ENCODE measurements around the gene PLXNA1. TPM values are rescaled to one million over a fixed set of nuclear protein-coding genes. Genes with fewer than 3 reads are reported as not detected.
A peak's percentile ranks its signal among the peaks of the same experiment; 100 is the strongest.

The PLXNA1 gene
- total RNA-seq, 1 experiment from 2014 or later, result 44.4 TPM

DNA sequence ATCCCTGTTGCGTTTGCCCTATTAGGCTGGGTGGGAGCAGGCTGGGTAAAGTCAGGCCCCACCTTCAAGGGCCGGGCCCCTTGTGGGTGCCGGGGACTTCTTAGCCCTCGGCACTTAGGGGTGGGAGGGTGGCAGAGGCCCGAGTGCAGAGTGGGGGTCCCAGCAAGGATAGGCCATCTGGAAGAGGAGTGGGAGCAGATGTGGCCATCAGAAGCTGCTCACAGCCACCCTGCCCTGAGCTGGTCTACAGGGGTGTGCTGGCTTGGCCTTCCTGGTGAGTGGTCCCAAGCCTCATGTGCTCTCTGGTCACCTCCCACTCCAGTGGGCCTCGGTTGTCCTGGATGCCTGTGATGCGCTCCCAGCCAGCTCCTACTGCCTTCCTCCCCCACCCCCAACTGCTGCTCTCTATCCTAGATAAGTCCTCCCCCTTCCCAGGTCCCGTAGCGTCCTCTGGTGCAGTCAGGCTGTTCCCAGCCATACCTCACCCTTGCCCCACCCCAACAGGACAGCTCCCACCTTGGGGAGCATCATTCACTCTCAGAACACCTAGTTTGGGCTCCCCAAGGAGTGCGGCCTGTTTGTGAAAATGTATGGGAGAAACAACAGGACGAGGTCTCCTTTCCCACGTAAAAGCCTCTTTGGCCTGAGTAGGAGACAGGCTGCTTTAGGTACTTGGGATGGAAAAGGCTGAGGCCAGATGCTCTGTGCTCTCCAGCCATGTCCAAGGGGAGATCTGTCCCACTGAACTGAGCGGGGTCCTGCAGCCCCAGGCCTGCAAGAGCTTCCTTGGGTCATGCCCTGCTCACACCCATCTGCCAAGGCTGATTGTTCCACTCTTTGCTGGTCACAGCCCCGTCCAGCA is 24.9 kb upstream of the PLXNA1 start:
- H3K27me3 ChIP-seq (replicated peaks), result no peaks in the 10 kb centered on the region
- H3K4me1 ChIP-seq (replicated peaks), result peaks cover 26% of the 10 kb centered on the region
- no peak for DNase-seq (ENCODE audit: low read depth in 1 of 2, low spot score in 2 of 2)
- H3K4me3 ChIP-seq, result no peak overlapping the region
- H3K9me3 ChIP-seq (replicated peaks), result no peaks in the 10 kb centered on the region
- no peaks in the 10 kb centered on the region for H3K36me3 ChIP-seq
- H3K27ac ChIP-seq, result no peak overlapping the region

DNA sequence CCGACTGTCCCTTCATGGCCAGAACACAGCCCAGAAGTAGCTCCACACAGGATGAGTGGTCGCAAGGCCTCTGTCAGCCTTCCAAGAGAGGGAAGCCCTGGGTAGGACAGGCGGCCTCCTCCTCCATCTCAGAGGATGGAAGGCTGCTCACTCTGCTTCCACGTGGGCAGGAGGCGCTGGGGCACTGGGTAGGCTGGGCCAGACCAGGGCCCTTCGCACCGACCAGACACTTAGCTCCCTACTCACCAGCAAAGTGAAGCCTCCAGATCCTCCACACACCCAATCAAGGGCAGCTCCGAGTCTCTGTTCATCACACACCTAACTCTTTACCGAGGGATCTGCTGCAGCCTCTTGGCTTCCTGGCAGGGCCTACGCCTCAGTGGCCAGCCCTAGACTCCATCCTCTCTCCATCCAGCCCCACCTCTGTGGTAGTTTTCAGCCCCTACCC is 24.3 kb upstream of the PLXNA1 start:
- Histone ChIP-seq H3K4me3 (no peak overlapping the region), H3K27ac (no peak overlapping the region), H3K27me3 (replicated peaks) (no peaks in the 10 kb centered on the region), H3K4me1 (replicated peaks) (peaks cover 26% of the 10 kb centered on the region), H3K9me3 (replicated peaks) (no peaks in the 10 kb centered on the region), H3K36me3 (no peaks in the 10 kb centered on the region)
- DNase-seq (ENCODE audit: low read depth in 1 of 2, low spot score in 2 of 2), result no peak

DNA sequence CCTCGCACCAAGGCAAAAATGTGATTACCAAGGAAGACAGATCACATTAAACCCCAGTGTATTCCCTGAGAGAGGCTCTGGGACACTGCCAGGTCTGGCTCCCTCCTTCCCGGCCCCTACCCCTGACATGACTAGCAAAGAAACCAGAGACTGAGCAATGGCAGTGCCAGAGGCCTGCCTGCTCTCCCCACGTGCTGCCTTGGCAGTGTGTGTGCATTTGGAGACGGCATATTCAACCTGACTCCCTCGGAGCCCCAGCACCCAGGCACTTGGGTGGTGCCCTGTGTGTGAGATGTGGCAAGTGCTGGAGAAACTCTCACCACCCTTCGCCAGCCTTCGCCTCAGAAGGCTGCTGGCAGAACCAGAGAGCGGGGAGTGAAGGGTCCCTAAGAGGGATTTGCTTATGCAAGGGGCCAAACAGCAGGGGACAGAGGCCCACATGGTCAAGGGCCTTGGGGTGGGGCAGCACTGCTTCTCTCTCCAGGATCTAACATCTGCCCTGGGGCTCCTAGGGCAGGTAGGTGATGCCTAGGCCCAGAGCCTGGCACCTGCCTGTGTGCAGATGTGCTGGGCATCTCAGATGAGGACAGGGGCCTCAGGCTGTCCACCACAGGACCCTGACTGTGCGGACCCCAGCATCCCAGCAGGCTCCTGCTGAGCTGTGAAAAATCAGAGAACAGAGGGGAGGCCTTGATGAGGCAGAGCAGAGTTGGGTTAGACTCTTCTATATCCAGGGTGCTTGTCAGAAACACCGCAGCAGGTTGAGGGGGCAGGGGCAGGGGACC is 23.6 kb upstream of the PLXNA1 start:
- DNase-seq (ENCODE audit: low read depth in 1 of 2, low spot score in 2 of 2), result no peak
- H3K4me3 ChIP-seq, result no peak overlapping the region
- no peaks in the 10 kb centered on the region for H3K9me3 ChIP-seq (replicated peaks)
- H3K36me3 ChIP-seq, result no peaks in the 10 kb centered on the region
- peak overlapping the region; percentile 55 for H3K27ac ChIP-seq
- peaks cover 22% of the 10 kb centered on the region for H3K4me1 ChIP-seq (replicated peaks)
- no peaks in the 10 kb centered on the region for H3K27me3 ChIP-seq (replicated peaks)

DNA sequence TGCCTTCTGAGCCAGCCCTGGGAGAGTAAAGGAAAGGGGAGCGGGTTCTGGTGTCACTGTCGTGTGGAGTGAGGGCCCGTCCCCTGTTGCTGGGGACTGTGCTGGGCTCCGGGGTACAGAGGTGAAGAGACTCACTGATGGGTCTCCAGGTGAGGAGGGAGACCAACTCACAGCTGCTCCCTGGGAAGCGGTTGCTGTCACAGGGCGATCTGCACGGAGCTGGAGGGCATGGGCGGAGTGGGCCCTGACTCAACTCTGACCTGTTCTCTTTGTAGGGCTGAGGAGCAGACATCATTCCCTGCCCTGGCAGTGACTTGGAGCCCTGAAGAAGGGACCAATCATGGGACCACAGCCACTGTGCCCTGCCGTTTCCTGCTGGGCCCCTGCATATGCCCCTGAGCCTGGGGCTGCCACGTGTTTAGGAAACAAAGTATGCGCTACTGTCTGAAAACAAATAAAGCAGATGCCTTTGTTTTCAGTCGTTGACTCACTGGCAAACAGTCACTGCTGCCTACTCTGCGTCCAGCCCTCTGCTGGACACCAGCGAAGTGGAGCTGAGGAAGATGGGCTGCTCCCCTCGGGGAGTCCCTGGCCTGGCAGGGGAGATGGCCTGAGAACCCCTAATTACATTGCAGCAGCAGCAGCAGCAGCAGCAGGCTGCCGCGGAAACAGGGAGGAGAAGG is 22.9 kb upstream of the PLXNA1 start:
- peaks cover 19% of the 10 kb centered on the region for H3K4me1 ChIP-seq (replicated peaks)
- no peaks in the 10 kb centered on the region for H3K36me3 ChIP-seq
- no peaks in the 10 kb centered on the region for H3K9me3 ChIP-seq (replicated peaks)
- H3K27ac ChIP-seq, result peak overlapping the region; percentile 55
- DNase-seq (ENCODE audit: low read depth in 1 of 2, low spot score in 2 of 2), result peak; percentile 77 to 83
- H3K27me3 ChIP-seq (replicated peaks), result no peaks in the 10 kb centered on the region
- H3K4me3 ChIP-seq, result no peak overlapping the region

DNA sequence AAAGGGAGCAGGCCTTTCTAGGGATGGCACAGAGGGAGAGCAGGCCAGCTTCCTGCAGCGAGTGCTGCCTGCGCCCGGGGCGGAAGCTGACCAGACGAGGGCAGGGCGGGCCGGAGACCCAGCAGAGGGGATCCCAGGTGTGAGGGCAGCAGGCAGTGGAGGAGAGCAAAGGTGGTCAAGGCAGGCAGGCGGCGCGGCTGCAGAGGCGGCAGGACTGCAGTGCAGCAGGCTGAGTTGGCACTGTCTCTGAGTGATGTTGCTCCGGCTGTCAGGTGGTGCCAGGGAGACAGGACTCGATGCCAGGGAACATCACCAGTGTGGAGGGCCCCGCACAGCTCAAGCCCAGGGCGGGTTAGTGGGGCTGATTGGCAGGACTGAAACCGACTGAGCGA is 22.3 kb upstream of the PLXNA1 start:
- Histone ChIP-seq H3K4me3 (no peak overlapping the region), H3K9me3 (replicated peaks) (no peaks in the 10 kb centered on the region), H3K36me3 (no peaks in the 10 kb centered on the region), H3K27ac (peak overlapping the region; percentile 55; the same call in 1 of the 2 replicates), H3K4me1 (replicated peaks) (peaks cover 19% of the 10 kb centered on the region), H3K27me3 (replicated peaks) (no peaks in the 10 kb centered on the region)
- no peak for DNase-seq (ENCODE audit: low read depth in 1 of 2, low spot score in 2 of 2)

DNA sequence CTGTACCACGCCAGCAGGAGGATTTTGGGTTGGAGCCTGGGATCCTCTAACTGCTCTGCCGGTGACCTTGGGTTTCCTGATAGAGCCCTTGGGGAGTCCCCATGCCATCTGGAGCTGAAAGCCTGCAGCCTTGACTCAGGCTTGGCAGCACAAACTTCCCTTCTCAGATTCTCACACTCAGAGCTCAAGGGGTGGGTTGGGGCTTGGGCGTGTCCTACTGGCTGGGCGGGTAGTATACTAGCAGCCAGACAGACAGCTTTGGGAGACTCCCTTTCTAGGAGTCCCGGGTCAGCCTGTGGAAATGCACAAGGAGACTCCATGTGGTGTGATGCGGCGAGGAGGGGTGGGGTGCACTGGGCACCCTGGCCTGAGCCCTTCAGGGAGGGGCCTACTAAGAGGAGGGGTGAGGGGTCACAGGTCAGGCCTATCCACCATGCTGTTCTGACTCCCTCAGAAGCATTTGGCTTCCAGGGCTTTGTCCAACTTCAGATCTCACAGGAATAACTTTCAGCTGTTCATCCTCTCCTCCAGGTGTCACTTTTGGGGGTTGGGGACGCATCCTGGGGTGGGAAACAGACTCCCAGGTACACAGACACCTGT is 21.6 kb upstream of the PLXNA1 start:
- peak in 1 of 2 experiments; percentile 26 for DNase-seq (ENCODE audit: low read depth in 1 of 2, low spot score in 2 of 2)
- Histone ChIP-seq H3K27ac (no peak overlapping the region), H3K27me3 (replicated peaks) (no peaks in the 10 kb centered on the region), H3K9me3 (replicated peaks) (no peaks in the 10 kb centered on the region), H3K4me1 (replicated peaks) (peaks cover 19% of the 10 kb centered on the region), H3K4me3 (no peak overlapping the region), H3K36me3 (no peaks in the 10 kb centered on the region)

DNA sequence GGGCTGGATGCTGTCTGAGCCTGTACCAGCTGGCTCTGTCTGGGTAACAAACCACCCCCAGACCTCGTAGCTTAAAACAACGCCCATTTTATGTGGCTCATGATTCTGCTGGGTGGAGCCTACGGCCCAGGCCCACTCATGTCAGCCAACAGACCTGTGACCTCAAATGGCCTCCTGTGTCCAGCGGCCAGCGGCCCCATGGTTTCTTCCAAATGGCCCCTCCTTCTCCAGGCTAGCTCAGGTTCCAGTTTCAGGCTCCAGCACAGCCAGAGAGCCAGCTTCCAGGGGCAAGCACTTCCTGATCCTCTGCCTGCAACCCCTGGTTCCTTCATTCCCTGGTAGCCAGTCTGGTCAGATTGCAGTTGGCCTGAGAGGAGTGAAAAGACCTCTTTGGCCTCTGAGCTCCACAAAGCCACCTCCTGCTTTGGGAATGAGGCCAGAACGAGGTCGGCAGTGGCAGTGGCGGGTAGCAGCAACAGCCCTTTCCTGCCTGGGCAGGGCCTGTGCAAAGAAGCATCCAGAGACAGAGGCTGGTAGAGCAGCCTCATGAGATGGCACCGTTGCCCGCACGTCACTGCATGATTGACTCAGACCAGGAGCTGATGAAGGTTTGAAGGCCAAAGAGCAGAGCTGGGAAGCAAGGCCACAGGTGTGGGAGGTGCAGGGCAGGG is 21.0 kb upstream of the PLXNA1 start:
- H3K27ac ChIP-seq, result no peak overlapping the region
- H3K36me3 ChIP-seq, result no peaks in the 10 kb centered on the region
- H3K4me3 ChIP-seq, result no peak overlapping the region
- H3K4me1 ChIP-seq (replicated peaks), result peaks cover 19% of the 10 kb centered on the region
- H3K27me3 ChIP-seq (replicated peaks), result no peaks in the 10 kb centered on the region
- no peak for DNase-seq (ENCODE audit: low read depth in 1 of 2, low spot score in 2 of 2)
- no peaks in the 10 kb centered on the region for H3K9me3 ChIP-seq (replicated peaks)

DNA sequence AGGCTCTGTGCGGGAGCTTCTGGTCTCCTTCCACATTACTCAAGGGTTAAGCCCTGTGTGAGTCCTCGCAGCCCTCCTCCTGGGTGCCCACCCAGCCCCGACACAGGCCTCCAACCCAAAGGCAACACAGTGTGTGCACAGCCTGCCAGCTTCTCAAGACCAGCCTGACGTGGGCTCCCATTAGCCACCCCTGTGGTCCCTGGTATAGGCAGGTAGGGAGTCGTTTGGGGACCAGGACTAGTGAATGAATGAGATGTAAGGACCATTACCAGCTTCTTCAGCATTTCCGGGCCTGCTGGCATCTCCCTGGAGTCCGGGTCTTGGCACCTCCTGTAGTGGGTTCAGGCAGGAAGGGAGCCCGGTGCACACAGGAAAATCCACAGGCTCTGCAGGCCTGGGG is 20.2 kb upstream of the PLXNA1 start:
- H3K36me3 ChIP-seq, result no peaks in the 10 kb centered on the region
- no peak overlapping the region for H3K27ac ChIP-seq
- no peak for DNase-seq (ENCODE audit: low read depth in 1 of 2, low spot score in 2 of 2)
- H3K27me3 ChIP-seq (replicated peaks), result no peaks in the 10 kb centered on the region
- no peak overlapping the region for H3K4me3 ChIP-seq
- peaks cover 19% of the 10 kb centered on the region for H3K4me1 ChIP-seq (replicated peaks)
- no peaks in the 10 kb centered on the region for H3K9me3 ChIP-seq (replicated peaks)

DNA sequence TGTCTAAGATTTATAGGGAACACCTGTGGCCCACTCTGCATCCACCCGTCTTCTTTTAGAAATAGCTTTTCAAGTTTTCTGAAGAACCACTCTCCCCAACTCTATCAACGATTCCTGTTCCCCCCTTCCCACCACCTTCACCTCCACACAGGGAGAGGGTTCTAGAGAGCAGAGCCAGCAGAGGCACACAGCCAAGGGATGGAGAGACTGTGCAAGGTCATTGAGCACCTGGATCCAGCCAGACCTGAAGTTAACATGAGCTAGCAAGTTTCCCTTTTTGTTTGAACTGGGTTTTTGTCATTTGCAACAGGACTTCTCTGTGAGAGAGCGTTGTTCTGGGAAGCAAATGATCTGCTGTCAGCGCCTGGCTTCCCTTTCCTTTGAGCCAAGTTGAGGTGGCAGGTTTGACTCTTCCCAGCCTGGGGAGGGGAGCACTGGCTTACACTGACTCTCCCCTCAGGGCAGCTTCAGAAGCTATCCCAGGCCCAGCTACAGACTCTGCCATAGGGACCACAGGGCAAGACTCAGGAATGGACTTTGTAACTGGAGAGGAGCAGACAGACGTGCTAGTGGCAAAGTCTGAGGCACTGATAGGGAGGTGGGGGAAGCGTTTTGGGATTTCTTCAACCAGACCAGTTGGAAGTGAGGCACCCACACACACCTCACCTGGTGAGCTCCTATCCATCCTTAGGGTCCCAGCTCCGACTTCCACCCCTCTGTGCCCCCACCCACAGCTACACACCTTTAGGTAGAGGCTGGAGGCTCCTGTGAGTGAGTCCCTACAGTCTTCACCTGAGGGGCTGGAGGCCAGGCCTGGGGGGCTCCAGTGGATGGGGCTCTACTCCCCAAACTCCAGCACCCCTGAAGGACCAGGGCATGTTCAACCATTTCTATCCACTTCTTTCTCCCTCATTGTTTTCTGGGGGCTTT is 19.4 kb upstream of the PLXNA1 start:
- Histone ChIP-seq H3K4me3 (no peak overlapping the region), H3K27me3 (replicated peaks) (no peaks in the 10 kb centered on the region), H3K27ac (no peak overlapping the region), H3K4me1 (replicated peaks) (peaks cover 19% of the 10 kb centered on the region), H3K9me3 (replicated peaks) (no peaks in the 10 kb centered on the region), H3K36me3 (no peaks in the 10 kb centered on the region)
- no peak for DNase-seq (ENCODE audit: low read depth in 1 of 2, low spot score in 2 of 2)

DNA sequence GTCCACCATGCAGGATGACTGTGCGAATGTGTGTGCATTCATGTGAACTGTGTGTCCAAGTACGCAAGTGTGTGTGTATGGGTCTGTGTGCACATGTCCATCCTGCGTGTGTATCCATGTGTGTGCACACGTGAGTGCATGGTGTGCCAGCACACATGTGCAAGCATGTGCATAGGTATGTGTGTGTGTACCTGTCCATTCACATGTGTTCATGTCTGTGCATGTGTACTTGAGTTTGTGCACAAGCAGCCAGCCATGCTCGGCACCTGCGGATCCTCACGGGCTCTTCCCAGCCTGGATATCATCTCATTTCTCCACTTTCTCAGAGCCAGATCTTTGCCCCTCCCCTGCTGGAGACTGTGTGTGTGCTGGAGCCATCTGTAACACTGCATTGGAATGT is 18.7 kb upstream of the PLXNA1 start:
- H3K4me1 ChIP-seq (replicated peaks), result peaks cover 19% of the 10 kb centered on the region
- H3K4me3 ChIP-seq, result no peak overlapping the region
- H3K27ac ChIP-seq, result no peak overlapping the region
- DNase-seq (ENCODE audit: low read depth in 1 of 2, low spot score in 2 of 2), result no peak
- H3K27me3 ChIP-seq (replicated peaks), result no peaks in the 10 kb centered on the region
- no peaks in the 10 kb centered on the region for H3K9me3 ChIP-seq (replicated peaks)
- H3K36me3 ChIP-seq, result no peaks in the 10 kb centered on the region

DNA sequence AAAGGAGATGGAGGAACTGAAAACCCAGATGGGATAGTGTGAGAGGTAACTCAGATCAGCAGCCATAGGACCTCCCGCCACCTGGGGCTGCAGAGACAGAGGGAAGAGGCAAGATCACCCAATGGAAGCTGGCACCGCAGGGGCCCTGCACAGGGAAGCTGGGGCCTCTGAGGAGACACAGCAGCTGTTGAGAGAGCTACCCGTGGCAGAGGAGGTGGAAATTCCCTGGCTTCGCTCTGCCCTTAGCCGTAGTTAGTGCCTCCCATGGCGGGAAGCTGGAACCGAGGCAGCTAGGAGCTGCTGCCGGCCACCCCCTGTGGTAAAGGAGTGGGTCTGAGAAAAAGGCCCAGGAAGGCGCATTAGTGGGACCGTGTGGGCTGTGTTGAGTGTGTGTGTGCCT is 18.0 kb upstream of the PLXNA1 start:
- H3K4me1 ChIP-seq (replicated peaks), result peaks cover 15% of the 10 kb centered on the region
- no peak for DNase-seq (ENCODE audit: low read depth in 1 of 2, low spot score in 2 of 2)
- no peak overlapping the region for H3K27ac ChIP-seq
- no peaks in the 10 kb centered on the region for H3K9me3 ChIP-seq (replicated peaks)
- no peaks in the 10 kb centered on the region for H3K27me3 ChIP-seq (replicated peaks)
- H3K36me3 ChIP-seq, result no peaks in the 10 kb centered on the region
- no peak overlapping the region for H3K4me3 ChIP-seq

DNA sequence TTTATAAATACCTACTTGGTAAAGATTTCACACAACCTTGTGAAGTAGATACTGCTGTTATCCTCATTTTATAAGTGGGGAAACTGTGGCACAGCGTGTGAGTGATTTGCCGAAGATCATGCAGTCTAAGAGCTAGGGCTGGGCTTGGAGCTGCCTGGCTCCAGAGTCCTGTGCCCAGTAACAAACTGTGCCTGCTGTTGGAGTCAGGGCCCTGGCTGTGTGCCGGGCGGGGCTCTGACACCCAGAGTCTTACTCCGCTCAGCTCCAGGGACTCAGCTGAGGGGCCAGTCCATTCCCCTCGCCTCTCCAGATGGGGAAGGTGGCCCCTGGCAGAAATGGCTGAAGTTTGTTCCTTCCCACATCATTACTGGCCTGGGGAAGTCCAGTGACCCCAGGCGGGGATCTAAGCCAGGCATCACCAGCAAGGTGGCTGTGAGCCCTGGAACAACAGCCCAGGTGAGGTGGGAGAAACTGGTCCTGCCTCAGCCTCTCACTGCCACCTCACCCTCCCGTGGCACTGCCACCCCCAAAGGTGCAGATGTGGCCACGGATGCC is 17.3 kb upstream of the PLXNA1 start:
- H3K4me1 ChIP-seq (replicated peaks), result peaks cover 9% of the 10 kb centered on the region
- no peak overlapping the region for H3K27ac ChIP-seq

More for the DNA sequence above, 17.3 kb upstream of the PLXNA1 start:
- Histone ChIP-seq H3K4me3 (no peak overlapping the region), H3K36me3 (no peaks in the 10 kb centered on the region), H3K9me3 (replicated peaks) (no peaks in the 10 kb centered on the region), H3K27me3 (replicated peaks) (no peaks in the 10 kb centered on the region)
- no peak for DNase-seq (ENCODE audit: low read depth in 1 of 2, low spot score in 2 of 2)

All from SJSA1 (cell line).